ENCODE data around the gene GIMAP7. TPM values are rescaled to one million over a fixed set of nuclear protein-coding genes. Genes with fewer than 3 reads are reported as not detected.

Gene GIMAP7
- total RNA-seq, 1 experiment from 2014 or later: not detected

GRCh38 chr7:150524018-150524417, 9.3 kb downstream of the GIMAP7 start:
- Mint-ChIP-seq H3K4me1 (ENCODE audit: low read depth, unreplicated experiment) (no peaks in the 10 kb centered on the region), H3K27me3 (ENCODE audit: insufficient read depth, unreplicated experiment) (peaks cover 10% of the 10 kb centered on the region), H3K9me3 (ENCODE audit: unreplicated experiment) (peaks cover 6% of the 10 kb centered on the region), H3K4me3 (ENCODE audit: unreplicated experiment) (no peak overlapping the region), H3K27ac (ENCODE audit: unreplicated experiment) (no peak overlapping the region), H3K36me3 (ENCODE audit: insufficient read depth, unreplicated experiment) (no peaks in the 10 kb centered on the region)
- BruUV-seq (replicated peaks): no TSS peak
- intact Hi-C loops (cut with micrococcal nuclease; ENCODE audit: unreplicated experiment): no loop called here
- POLR2A ChIA-PET: no interaction called here
- no peak for TF ChIP-seq CTCF (IDR thresholded peaks at IDR 0.05; ENCODE audit: insufficient read depth in 1 of 2, low read depth in 1 of 2, low read length in 1 of 2, severe bottlenecking in 1 of 2, unreplicated experiment in 1 of 2)
- Histone ChIP-seq H3K9me3 (no peaks in the 10 kb centered on the region), H3K27me3 (replicated peaks; ENCODE audit: control insufficient read depth, insufficient read depth, low read length) (no peaks in the 10 kb centered on the region; the same call in 1 of the 2 replicates), H3K4me1 (no peaks in the 10 kb centered on the region), H3K36me3 (ENCODE audit: control insufficient read depth, insufficient read depth, low read length) (no peaks in the 10 kb centered on the region), H3K4me3 (ENCODE audit: low read depth, low read length) (no peak overlapping the region)
- CTCF ChIA-PET: no interaction called here
- no peak for DNase-seq

GRCh38 chr7:150531704-150532103, 17.0 kb downstream of the GIMAP7 start:
- no peaks in the 10 kb centered on the region for H3K36me3 ChIP-seq (ENCODE audit: control insufficient read depth, insufficient read depth, low read length)
- Mint-ChIP-seq H3K4me1 (ENCODE audit: low read depth, unreplicated experiment) (no peaks in the 10 kb centered on the region), H3K27ac (ENCODE audit: unreplicated experiment) (no peak overlapping the region), H3K36me3 (ENCODE audit: insufficient read depth, unreplicated experiment) (no peaks in the 10 kb centered on the region), H3K9me3 (ENCODE audit: unreplicated experiment) (peaks cover 24% of the 10 kb centered on the region), H3K4me3 (ENCODE audit: unreplicated experiment) (no peak overlapping the region), H3K27me3 (ENCODE audit: insufficient read depth, unreplicated experiment) (peaks cover 5% of the 10 kb centered on the region)
- H3K4me1 ChIP-seq: no peaks in the 10 kb centered on the region
- ChIA-PET CTCF (no interaction called here), POLR2A (no interaction called here)
- H3K4me3 ChIP-seq (ENCODE audit: low read depth, low read length): no peak overlapping the region
- H3K27me3 ChIP-seq (replicated peaks; ENCODE audit: control insufficient read depth, insufficient read depth, low read length): no peaks in the 10 kb centered on the region
- no peaks in the 10 kb centered on the region; the same call in 1 of the 2 replicates for H3K9me3 ChIP-seq
- BruUV-seq (replicated peaks): no TSS peak
- DNase-seq: no peak
- intact Hi-C loops (cut with micrococcal nuclease; ENCODE audit: unreplicated experiment): no loop called here
- no peak for TF ChIP-seq CTCF (IDR thresholded peaks at IDR 0.05; ENCODE audit: insufficient read depth in 1 of 2, low read depth in 1 of 2, low read length in 1 of 2, severe bottlenecking in 1 of 2, unreplicated experiment in 1 of 2)

GRCh38 chr7:150538259-150538658, 23.6 kb downstream of the GIMAP7 start:
- H3K4me1 Mint-ChIP-seq (ENCODE audit: low read depth, unreplicated experiment): no peaks in the 10 kb centered on the region
- Histone ChIP-seq H3K4me1 (no peaks in the 10 kb centered on the region), H3K36me3 (ENCODE audit: control insufficient read depth, insufficient read depth, low read length) (no peaks in the 10 kb centered on the region), H3K9me3 (peaks cover 9% of the 10 kb centered on the region; the same call in 1 of the 2 replicates), H3K27me3 (replicated peaks; ENCODE audit: control insufficient read depth, insufficient read depth, low read length) (no peaks in the 10 kb centered on the region), H3K4me3 (ENCODE audit: low read depth, low read length) (no peak overlapping the region)
- TF ChIP-seq CTCF (IDR thresholded peaks at IDR 0.05; ENCODE audit: insufficient read depth in 1 of 2, low read depth in 1 of 2, low read length in 1 of 2, severe bottlenecking in 1 of 2, unreplicated experiment in 1 of 2): no peak
- intact Hi-C loops (cut with micrococcal nuclease; ENCODE audit: unreplicated experiment): no loop called here
- H3K27me3 Mint-ChIP-seq (ENCODE audit: insufficient read depth, unreplicated experiment): peaks cover 3% of the 10 kb centered on the region
- no peak overlapping the region for H3K27ac Mint-ChIP-seq (ENCODE audit: unreplicated experiment)
- ChIA-PET CTCF (no interaction called here), POLR2A (no interaction called here)
- no peaks in the 10 kb centered on the region for H3K36me3 Mint-ChIP-seq (ENCODE audit: insufficient read depth, unreplicated experiment)
- no TSS peak for BruUV-seq (replicated peaks)
- DNase-seq: no peak
- no peak overlapping the region for H3K4me3 Mint-ChIP-seq (ENCODE audit: unreplicated experiment)
- peaks cover 29% of the 10 kb centered on the region for H3K9me3 Mint-ChIP-seq (ENCODE audit: unreplicated experiment)

All from Caco-2 (cell line).